T-helper 2 cell treated with Interferon-gamma antibody and Interleukin-4, amounts not matched to agents 100 ng/mL and 5 ng/mL, for 36 hours (primary cell): ENCODE results near the gene CHPF2. TPM values are rescaled to one million over a fixed set of nuclear protein-coding genes. Genes with fewer than 3 reads are reported as not detected.

Experiments
- intact Hi-C: fragments of 100-400 bp; cut with micrococcal nuclease; formaldehyde crosslinking; loops from one replicate; pipeline ENCODE4 v1.15.1; 2023
- total RNA-seq: library from RNA; stranded (reverse); gene quantifications from 2 replicates; pipeline ENCODE4 v1.2.3, GENCODE V29; 2022

The CHPF2 gene
- total RNA-seq: 40.0 and 41.0 TPM in 2 replicates

- intact Hi-C loops: loop anchor here (1.0 to 2.0 kb wide), 5 partner anchors 12 to 174 kb away; partner anchors contain the start of genes FASTK and SLC4A2
Observed at GRCh38 chr7:151232091-151232916, at the start of gene CHPF2. CHPF2 (plus strand) TSS chr7:151232483; CDS start chr7:151234012, 1,529 bp downstream.

DNA sequence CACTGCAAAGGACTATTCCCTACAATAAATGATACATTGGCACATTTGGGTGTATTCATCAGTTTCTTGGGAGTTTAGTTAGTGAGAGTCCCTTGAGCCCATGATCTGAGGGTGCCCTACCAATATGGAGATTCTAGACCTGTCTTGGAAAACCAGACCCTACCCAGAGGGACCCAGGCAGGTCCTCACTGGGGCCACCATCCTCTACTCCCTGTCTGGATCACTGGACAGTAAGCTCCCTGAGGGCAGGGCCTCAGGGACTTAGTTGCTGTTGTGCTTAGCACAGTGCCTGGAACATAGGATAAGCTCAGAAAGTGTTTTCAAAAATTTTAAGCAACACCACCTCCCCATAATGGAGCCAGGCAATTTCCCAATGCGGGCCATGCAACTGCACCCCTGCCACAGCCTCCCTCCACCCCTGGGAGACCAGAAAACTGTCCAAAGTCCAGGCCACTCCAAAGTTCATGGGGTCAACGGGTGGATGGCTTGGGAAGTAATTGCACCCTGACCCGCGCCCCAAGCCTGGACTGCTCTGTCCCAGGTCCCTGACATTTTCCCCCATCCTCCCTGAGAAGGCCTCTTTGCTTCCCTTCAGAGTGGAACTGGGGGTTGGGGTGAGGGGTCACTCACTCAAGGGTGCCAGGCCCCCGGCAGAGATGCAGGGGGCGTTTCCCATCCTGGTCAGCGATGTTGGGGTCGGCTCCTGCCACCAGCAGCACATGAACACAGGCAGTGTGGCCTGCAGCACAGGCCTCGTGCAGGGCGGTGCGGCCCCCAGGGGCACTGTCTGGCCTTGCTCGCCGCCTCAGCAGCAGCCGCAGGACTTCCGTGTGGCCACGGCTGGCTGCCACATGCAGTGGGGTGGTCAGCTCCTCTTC lies 46.3 kb upstream of the CHPF2 start:
- intact Hi-C loops: no loop called here

GRCh38 chr7:151186640-151187408 lies 45.5 kb upstream of the CHPF2 start, which contains the start of gene ASB10:
ASB10 (minus strand) TSS chr7:151187250; CDS start chr7:151187130, 120 bp downstream.
- intact Hi-C loops: no loop called here

- intact Hi-C loops: no loop called here
Observed at GRCh38 chr7:151187409-151188251, 44.7 kb upstream of the CHPF2 start.

GRCh38 chr7:151188252-151188542 lies 44.1 kb upstream of the CHPF2 start:
- intact Hi-C loops: no loop called here

DNA sequence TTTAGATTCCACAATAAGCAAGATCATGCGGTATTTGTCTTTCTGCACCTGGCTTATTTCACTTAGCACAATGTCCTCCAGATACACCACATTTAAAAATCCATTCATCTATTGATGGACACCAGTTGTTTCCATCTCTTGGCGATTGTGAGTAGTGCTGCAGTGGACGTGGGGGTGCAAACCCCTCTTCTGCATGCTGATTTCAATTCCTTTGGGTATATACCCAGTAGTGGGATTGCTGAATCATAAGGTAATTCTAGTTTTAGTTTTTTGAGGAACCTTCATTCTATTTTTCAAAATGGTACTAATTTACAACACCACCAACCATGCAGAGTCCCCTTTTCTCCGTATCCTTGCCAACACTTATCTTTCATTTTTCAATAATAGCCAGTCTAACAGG lies 43.2 kb upstream of the CHPF2 start:
- intact Hi-C loops: no loop called here

- intact Hi-C loops: no loop called here
Observed at GRCh38 chr7:151191544-151191943, 40.7 kb upstream of the CHPF2 start.

DNA sequence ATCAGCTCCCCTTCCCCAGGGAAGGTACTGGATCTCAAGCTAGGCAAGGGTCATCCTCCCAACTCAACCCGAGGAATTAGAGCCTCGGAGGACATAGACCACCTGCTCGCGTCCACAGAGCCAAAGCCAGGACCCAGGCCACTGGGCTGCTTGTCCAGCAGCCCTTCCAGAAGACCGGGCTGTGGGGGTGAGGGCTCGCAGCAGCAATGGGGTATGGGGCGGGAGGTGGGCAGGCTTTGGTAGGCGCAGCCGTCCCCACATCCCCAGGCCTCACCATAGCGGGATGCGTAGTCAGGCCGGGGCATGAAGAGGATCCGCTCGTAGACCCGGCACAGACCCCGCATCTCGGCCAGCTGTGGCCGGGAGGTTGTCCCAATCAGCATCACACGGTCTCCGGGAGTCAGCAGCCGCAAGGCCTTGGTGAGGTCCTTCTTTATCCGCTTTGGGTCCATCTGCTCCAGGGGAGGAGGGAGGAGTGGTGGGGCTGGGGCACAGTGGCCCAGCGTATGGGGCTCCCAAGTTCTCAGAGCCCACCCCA lies 40.2 kb upstream of the CHPF2 start:
- intact Hi-C loops: no loop called here

- intact Hi-C loops: no loop called here
Observed at GRCh38 chr7:151193203-151193978, 38.9 kb upstream of the CHPF2 start.

DNA sequence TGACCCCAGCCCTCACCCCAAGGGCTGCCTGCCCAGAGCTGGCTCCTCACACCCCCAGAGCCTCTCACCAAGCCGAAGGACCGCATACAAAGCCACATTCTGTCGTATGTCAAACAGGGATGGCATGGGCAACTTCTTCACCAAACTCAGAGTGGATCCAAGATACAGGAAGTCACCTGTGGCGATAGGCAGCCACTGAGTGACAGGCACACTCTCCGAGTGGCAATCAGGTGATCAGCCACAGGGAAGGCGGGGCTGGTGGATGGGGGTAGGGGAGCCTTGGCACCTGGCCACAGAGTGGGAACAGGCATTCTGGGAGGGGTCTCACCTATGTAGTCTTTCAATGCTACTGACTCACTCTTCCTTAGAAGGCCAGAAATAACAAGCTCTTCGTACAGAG lies 38.1 kb upstream of the CHPF2 start:
- intact Hi-C loops: no loop called here

DNA sequence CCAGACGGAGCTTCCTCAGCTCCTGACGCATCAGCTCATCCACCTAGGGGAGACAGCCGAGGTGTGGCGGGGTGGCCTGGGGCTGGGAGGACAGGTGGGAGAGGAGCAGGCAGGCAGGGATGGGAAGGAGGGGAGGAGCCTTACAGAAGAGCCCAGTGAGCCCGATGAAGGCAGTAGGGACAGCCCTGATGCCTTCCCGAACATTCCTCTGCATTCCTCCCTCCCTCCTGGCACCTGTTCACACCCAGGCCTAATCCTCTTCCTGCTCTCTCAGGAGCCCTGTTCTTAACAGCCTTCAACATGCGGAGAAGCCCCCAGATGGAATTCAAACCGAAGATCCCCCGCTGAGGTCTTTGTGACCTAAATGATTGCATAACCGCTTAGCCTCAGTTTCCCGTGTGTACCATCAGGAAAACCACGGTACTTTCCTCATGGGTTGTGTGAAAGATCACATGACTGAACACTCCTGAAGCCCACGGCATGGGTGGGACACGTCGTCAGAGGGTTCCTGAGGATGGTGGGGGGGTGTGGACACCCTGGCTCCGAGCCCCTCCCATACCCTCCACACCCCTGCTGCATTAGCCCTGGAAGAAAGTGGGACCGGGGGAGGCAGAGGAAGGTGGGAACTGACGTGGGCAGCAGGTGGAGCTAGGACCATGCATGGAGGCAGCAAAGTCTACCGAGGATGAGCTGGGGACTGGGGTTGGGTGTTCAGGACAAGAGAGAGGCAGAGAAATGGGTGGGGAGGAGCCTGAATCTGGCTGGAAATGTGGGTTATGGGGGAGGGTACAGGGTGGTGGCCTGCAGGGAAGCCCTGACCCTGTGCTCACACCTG lies 36.5 kb upstream of the CHPF2 start:
- intact Hi-C loops: no loop called here

GRCh38 chr7:151197932-151198331 lies 34.4 kb upstream of the CHPF2 start:
- intact Hi-C loops: no loop called here

GRCh38 chr7:151198945-151199848 lies 33.1 kb upstream of the CHPF2 start:
- intact Hi-C loops: no loop called here

GRCh38 chr7:151201344-151201743 lies 30.9 kb upstream of the CHPF2 start:
- intact Hi-C loops: no loop called here

DNA sequence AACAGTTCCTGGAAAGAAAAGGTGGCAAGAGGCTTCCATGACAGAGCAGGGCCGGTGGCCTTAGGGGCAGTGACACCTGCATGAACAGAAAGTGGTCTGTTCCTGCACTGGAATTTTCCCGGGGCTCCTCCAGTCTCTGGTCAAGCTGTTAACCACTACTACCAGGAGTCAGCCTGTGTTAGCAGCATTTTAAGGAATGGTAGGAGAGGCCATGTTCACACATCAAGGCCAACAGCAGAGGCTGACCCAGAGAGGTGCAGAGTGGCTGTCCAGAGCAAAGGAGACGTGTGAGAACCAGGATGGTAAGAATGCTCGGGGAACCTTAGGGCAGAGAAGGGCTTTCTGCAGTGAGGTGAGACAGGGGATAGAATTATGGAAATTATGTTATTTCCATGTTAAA lies 30.5 kb upstream of the CHPF2 start:
- intact Hi-C loops: no loop called here

GRCh38 chr7:151202836-151203235 lies 29.4 kb upstream of the CHPF2 start:
- intact Hi-C loops: no loop called here

DNA sequence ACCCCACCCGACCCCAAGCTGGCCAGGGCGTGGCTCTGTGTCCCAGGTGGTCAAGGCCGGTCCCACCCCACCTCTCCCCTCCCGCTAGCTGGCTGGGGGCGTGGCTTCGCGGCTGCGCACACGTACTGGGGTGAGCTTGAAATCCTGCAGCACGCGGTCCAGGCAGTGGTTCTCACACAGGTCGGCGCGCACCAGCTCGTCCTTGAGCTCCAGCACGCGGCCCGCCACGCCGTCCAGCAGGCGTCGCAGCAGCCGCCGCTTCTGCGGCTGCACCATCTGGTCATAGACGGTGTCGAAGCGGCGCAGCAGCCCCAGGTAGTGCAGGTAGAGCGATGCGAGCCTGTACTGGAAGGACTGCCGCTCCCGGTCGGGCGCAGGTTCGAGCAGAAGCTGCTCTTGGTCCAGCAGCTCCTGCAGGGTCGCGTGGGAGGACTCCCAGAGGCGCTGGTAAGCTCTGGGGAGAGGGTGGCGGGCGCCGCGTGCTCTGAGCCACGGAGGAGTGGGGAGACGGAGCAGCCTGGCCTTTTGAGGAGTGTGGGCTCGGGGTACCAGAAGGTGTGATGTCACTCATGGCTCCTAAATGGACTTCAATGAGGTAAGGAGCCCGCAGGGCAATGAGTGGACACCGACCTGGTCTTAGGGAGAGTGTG lies 27.8 kb upstream of the CHPF2 start:
- intact Hi-C loops: no loop called here
